HG02938 (cell line): ENCODE data around the gene SNRNP35.
"Not testable (repeated sequence)": the region's sequence is repeated elsewhere in the genome, so short reads cannot be mapped to it uniquely, and the experiment has no call there.

ENCODE experiments used
- ATAC-seq: cut with Tn5 transposase; IDR thresholded peaks from one replicate; pipeline ENCODE4 v1.9.1; 2021; ENCODE audit warnings: mild to moderate bottlenecking, moderate library complexity; ENCODE audit not compliant: unreplicated experiment

Gene SNRNP35

GRCh38 chr12:123446333-123446713 lies 11.6 kb upstream of the SNRNP35 start:
- no peak for ATAC-seq

- ATAC-seq: no peak
Observed at GRCh38 chr12:123449249-123449733, 8.6 kb upstream of the SNRNP35 start.

GRCh38 chr12:123449856-123450255 lies 8.1 kb upstream of the SNRNP35 start:
- ATAC-seq: no peak

GRCh38 chr12:123450636-123451035 lies 7.3 kb upstream of the SNRNP35 start:
- no peak for ATAC-seq

- not testable (repeated sequence) for ATAC-seq
Observed at GRCh38 chr12:123452276-123452550, 5.7 kb upstream of the SNRNP35 start.

DNA sequence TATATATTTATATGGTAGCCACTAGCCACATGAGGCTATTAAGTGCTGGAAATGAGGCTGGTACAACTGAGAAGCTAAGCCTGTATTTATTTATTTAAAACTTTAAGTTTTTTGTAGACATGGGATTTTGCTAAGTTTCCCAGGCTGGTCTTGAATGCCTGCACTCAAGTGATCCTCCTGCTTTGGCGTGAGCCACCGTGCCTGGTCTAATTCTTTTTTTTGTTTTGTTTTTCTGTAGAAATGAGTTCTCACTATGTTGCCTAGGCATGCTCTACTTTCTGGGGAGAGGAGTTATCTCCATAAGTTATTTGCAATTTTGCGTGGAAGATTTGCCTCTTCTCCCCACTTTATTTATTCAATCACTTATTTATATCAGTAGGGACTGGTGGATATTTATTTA lies 4.8 kb upstream of the SNRNP35 start:
- no peak for ATAC-seq

- not testable (repeated sequence) for ATAC-seq
Observed at GRCh38 chr12:123463174-123463573, 5.2 kb downstream of the SNRNP35 start.

DNA sequence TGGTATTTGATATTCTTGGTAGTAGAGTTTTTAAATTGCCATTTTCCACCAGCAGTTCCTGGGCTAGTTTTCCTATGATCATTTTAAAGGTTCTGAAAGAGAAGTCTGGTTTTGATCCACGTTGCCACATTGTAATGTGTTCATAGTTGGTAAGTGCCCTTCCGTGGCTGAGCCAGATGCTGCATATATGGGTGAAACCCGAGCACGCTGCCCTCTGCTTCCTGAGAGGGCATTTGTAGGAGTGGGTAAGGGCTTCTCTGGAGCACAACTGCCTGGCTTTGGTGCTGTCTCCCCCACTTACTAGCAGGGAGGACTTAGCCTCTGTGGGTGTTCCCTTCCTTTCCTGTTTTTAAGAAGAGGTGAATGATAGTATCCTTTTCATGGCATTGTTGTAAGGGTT lies 7.1 kb downstream of the SNRNP35 start:
- no peak for ATAC-seq

- ATAC-seq: peak; percentile 80
Observed at GRCh38 chr12:123468786-123469185, 10.8 kb downstream of the SNRNP35 start.

GRCh38 chr12:123469978-123470377 lies 12.0 kb downstream of the SNRNP35 start:
- no peak for ATAC-seq

DNA sequence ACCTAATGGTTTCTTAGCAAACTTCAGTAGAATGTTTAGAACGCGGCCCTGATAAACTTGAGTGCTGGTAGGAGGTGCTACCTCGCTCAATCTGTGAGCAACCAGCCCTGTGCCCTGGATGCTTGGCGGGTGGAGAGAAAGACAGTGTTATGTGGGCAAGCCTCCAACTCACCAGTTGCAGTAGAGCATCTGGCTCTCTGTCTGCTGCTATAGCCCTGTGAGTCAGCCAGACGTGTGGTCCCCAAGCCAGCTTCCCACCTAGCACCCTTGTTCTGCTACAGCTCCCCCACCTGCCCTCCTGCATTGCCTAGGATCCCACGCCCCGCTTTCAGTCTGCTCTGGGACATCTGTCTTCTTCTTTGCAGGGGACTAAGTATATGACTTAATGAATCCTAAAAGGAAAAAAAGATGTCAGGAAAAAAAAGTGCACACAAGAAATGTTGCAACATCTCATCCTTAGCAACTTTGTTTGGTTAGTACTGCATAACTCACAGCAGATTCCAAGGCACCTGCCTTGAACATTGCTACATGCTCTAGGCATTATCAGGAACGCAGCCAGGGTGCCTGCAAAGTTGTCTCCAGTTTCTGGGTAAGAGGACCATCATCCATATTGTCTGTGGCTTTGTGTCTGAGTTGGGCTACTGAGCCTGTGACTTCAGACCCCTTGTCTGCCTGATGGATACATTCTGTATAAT lies 13.6 kb downstream of the SNRNP35 start:
- no peak for ATAC-seq

GRCh38 chr12:123472438-123472849 lies 14.5 kb downstream of the SNRNP35 start:
- no peak for ATAC-seq

DNA sequence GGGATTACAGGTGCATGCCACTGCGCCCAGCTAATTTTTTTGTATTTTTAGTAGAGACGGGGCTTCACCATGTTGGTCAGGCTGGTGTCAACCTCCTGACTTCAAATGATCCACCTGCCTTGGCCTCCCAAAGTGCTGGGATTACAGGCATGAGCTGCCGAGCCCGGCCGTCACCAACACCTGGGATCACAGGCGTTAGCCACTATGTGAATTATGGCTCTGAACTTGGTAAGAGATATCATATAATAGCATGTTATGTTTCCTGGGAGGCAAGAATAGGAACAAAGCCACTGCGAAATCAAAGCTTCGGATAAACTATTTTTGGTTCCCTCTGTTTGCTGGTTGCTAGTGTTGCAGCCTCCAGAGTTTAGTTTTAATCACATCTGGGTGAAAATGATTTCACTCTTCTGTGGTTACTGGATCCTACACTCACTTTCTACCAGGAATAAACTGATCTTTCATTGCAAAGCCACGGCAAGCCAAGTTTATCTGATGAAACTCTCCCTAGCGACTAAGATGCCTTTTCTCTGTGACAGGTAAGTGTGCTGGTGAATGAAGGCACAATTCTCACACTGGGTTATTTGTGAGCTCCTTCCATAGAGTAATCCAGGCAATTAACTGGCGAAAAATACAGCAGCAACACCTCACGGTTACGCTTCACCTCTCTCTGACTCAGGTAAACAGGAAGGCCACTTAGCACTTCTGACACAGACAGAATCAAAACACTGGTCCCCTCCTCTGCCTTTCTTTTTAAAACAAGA lies 16.7 kb downstream of the SNRNP35 start:
- ATAC-seq: no peak

DNA sequence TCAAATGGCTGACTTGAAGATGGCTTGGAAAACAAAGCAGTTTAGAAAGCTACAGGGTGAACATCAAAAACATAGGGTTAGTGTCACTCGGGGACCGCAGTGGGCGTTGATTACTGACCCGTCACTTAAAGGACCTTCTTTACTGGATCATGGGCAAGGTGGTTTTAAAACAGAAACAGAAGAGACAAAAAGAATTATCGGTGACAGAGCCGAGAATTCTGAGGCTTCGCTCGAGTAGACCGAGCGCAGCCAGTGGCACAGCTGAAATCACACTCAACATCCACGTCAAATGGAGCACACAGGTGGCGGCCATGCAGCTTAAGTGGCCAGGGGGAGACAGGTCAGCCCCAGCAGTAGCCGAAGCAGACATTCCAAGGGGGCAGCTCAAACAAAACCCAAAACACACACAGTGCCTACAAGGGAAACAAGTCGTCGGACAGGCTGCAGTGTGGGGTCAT lies 17.3 kb downstream of the SNRNP35 start:
- ATAC-seq: no peak

- no peak for ATAC-seq
Observed at GRCh38 chr12:123478069-123478468, 20.1 kb downstream of the SNRNP35 start.

DNA sequence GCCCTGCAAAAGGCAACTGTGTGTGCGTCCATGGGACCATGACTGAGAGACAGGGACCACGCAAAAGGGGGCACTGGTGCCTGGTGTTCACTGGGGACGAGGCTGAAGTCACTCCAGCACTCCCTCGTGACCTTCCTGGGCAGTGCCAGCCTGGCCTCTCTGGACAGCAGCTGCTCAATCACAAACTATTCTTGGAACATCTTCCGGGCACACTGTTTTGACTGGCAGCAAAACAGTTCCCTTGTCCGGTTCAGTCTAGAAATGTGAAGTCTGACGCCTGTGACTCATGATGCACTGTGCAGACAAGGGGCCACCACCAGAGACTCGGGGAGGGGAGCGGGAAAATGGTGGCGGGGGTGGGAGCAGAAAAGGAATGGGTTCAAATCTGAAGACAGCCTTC lies 20.8 kb downstream of the SNRNP35 start:
- no peak for ATAC-seq

GRCh38 chr12:123479442-123480180 lies 21.7 kb downstream of the SNRNP35 start:
- ATAC-seq: no peak

DNA sequence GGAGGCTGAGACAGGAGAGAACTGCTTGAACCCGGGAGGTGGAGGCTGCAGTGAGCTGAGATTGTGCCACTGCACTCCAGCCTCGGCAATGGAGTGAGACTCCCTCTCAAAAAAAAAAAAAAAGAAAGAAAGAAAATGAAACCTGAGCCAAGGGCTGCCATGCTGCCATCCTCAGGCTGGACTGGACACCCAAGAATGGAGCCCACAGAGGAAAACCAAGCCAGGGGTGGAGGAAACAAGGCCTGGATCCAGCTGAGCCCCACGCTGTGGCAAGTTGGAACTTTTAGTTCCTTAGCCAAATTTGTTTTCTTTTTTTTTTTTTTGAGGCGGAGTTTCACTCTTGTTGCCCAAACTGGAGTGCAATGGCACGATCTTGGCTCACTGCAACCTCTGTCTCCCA lies 23.3 kb downstream of the SNRNP35 start:
- ATAC-seq: not testable (repeated sequence)

- ATAC-seq: no peak
Observed at GRCh38 chr12:123482876-123483275, 24.9 kb downstream of the SNRNP35 start.

GRCh38 chr12:123483602-123484248 lies 25.8 kb downstream of the SNRNP35 start:
- ATAC-seq: no peak

DNA sequence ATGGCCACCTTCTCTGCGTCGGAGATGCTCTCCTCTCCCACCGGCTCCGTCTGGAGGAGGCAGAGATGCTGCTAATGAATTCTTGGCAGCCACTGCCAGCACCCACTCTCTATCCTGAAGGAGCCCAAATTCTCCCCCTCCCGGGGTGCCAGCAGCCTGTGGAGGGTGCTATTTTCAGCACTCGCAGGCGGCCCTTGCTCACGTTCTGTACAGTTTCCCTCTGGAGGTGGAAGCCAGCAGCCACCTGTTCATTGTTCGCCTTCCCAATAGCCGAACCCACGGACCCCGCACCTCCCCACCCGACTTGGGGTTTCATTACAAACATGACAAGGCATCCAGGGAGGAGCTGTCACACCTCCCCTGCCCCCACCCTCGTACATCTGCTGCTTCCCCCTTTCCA lies 27.8 kb downstream of the SNRNP35 start:
- ATAC-seq: no peak
